ENCODE results near the gene RNF17.

The RNF17 gene

DNA sequence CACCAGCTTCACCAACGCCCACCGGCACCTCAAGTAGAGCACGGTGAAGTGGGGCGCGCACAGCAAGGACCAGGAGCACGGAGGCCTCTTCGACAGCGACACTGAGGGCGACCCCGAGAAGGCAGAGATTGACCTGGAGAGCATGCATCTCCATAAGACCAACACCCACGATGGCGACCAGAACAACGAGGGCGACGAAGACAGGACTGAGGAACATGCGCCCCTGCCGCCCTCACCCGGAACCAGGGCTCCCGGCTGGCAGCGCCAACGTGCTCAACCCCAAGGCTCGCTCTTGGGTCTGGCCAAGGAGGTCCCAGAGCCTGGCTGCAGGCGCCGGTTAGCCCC is 18.5 kb upstream of the RNF17 start:
- H3K4me1 ChIP-seq (ENCODE audit: control insufficient read depth in 2 of 2, insufficient read depth in 2 of 2, low read length in 2 of 2): no peaks in the 10 kb centered on the region
- H3K36me3 ChIP-seq (ENCODE audit: control insufficient read depth in 2 of 2, insufficient read depth in 2 of 2, low read length in 2 of 2): no peaks in the 10 kb centered on the region
- peaks cover 18 to 25% of the 10 kb centered on the region in 2 donors for H3K27me3 ChIP-seq (ENCODE audit: control insufficient read depth in 2 of 2, insufficient read depth in 2 of 2, low read length in 2 of 2)
- H3K9ac ChIP-seq (ENCODE audit: low read depth in 1 of 2, low read length in 2 of 2): no peak overlapping the region
- H3K27ac ChIP-seq (ENCODE audit: low read depth in 2 of 2, low read length in 2 of 2): no peak overlapping the region
- no peak overlapping the region for H3K4me3 ChIP-seq (ENCODE audit: low read length in 2 of 2)
- no peaks in the 10 kb centered on the region for H3K9me3 ChIP-seq (ENCODE audit: control insufficient read depth in 2 of 2, low read length in 2 of 2)

DNA sequence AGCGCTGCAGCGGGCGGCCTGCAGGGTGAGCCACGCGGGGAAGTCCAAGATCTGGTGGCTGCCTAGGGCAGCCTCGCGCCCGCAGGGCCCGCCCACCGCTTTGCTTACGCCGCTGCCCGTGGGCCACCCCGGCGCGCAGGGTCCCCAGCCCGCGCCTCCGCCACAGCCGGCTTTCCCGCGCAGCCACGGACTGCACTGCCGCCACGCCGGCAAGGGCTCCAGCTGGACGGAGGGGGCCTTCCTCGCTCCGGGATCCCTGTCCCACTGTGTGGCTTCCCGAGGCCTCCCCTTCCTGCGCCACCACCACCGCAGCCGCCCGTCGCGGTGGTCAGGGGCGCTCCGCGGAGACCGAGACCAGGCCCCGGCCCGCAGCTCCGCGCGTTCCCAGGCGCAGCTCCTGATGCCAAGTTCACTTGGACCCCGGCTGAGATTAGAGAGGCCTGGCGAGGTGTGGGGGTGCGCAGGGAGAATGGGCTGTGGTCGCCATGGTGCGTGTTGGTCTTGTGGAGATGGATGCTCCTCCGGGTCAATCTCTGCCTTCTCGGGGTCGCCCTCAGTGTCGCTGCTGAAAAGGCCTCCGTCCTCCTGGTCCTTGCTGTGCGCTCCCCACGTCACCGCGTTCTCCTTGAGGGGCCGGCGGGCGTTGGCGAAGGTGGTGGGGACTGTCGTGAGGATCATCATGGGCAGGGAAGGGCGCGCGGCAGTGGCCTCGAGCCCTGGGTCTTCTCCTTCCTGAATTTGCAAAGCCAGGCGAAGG is 17.9 kb upstream of the RNF17 start:
- Histone ChIP-seq H3K27ac (ENCODE audit: low read depth in 2 of 2, low read length in 2 of 2) (no peak overlapping the region), H3K27me3 (ENCODE audit: control insufficient read depth in 2 of 2, insufficient read depth in 2 of 2, low read length in 2 of 2) (peaks cover 18 to 25% of the 10 kb centered on the region in 2 donors), H3K36me3 (ENCODE audit: control insufficient read depth in 2 of 2, insufficient read depth in 2 of 2, low read length in 2 of 2) (no peaks in the 10 kb centered on the region), H3K4me3 (ENCODE audit: low read length in 2 of 2) (no peak overlapping the region), H3K9ac (ENCODE audit: low read depth in 1 of 2, low read length in 2 of 2) (no peak overlapping the region), H3K4me1 (ENCODE audit: control insufficient read depth in 2 of 2, insufficient read depth in 2 of 2, low read length in 2 of 2) (no peaks in the 10 kb centered on the region), H3K9me3 (ENCODE audit: control insufficient read depth in 2 of 2, low read length in 2 of 2) (no peaks in the 10 kb centered on the region)

DNA sequence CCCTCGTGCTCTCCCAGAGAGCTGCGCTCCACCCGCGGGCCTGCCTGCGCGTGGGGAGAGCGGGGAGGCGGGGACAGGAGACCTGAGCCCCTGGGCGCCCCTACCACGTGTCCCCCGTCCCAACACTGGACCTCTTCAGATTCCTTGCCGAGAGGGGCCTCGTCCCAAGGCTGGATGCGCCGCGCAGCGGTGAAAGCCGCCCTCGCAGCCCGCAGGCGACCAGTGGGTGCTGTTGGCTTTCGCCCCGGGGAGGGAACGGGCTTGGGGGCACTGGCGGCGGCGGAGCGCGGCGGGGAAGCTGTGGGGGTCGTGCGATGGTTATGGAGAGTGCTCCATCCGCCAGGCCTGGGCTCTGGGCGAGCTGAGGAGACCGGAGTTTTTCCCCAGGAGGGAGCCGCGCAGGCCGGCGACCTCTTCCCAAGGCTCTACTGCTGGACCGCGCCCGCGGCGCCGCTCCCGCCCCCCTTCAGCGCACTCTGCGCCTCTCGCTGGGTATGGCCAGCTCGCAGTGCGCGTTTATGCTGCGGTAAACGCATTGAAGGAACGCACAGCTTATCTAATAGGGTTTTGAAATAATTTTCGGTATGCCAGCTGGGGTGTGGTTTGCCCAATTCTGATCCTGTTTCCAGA is 17.2 kb upstream of the RNF17 start:
- Histone ChIP-seq H3K4me3 (ENCODE audit: low read length in 2 of 2) (peak overlapping the region in 1 of 2 donors; percentile 37), H3K4me1 (ENCODE audit: control insufficient read depth in 2 of 2, insufficient read depth in 2 of 2, low read length in 2 of 2) (no peaks in the 10 kb centered on the region), H3K27me3 (ENCODE audit: control insufficient read depth in 2 of 2, insufficient read depth in 2 of 2, low read length in 2 of 2) (peaks cover 18 to 25% of the 10 kb centered on the region in 2 donors)

DNA sequence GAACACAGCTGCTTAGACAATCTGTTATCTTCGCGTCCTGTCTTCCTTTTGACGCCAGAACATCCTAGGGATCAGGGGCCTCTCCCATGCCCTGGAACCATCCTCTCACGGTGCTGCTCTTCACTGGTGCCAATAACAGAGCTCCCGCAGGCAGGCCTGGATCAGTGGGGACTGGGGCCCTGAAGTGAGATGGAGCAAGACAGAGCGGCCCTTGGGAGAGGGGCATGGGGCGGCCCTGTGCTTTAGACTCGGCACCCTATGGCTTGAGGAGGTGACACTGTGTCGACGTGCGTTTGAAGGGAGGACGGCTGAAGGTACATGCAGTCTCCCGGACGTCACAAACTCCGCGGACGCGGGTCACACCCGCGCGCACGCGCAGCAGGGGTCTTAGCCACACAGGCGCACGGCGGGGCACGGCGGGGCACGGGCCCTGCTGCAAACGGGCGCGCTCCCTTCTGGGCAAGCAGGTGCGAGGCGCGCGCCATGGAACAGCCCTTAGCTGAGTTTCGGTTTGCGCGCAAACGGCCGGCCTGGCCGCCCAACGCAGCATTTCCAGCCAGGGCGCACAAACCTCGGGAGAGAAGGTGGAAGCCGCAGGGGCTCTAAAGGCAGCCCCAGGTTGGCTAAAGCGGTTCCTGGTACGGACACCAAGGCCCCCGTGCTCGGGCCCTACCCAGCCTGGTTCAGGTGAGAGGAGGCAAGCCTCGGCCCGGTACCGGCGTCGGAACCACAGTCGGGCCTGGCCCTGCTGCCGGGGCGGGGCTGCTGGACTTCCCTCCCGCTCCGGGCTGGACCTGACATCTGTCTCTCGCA is 16.5 kb upstream of the RNF17 start:
- Histone ChIP-seq H3K9ac (ENCODE audit: low read depth in 1 of 2, low read length in 2 of 2) (no peak overlapping the region), H3K36me3 (ENCODE audit: control insufficient read depth in 2 of 2, insufficient read depth in 2 of 2, low read length in 2 of 2) (no peaks in the 10 kb centered on the region), H3K27ac (ENCODE audit: low read depth in 2 of 2, low read length in 2 of 2) (no peak overlapping the region), H3K4me3 (ENCODE audit: low read length in 2 of 2) (peak overlapping the region in 1 of 2 donors; percentile 37), H3K27me3 (ENCODE audit: control insufficient read depth in 2 of 2, insufficient read depth in 2 of 2, low read length in 2 of 2) (peaks cover 18 to 25% of the 10 kb centered on the region in 2 donors), H3K9me3 (ENCODE audit: control insufficient read depth in 2 of 2, low read length in 2 of 2) (no peaks in the 10 kb centered on the region), H3K4me1 (ENCODE audit: control insufficient read depth in 2 of 2, insufficient read depth in 2 of 2, low read length in 2 of 2) (no peaks in the 10 kb centered on the region)

More for the DNA sequence above, 17.2 kb upstream of the RNF17 start:
- H3K36me3 ChIP-seq (ENCODE audit: control insufficient read depth in 2 of 2, insufficient read depth in 2 of 2, low read length in 2 of 2): no peaks in the 10 kb centered on the region
- no peak overlapping the region for H3K27ac ChIP-seq (ENCODE audit: low read depth in 2 of 2, low read length in 2 of 2)
- no peak overlapping the region for H3K9ac ChIP-seq (ENCODE audit: low read depth in 1 of 2, low read length in 2 of 2)
- no peaks in the 10 kb centered on the region for H3K9me3 ChIP-seq (ENCODE audit: control insufficient read depth in 2 of 2, low read length in 2 of 2)

DNA sequence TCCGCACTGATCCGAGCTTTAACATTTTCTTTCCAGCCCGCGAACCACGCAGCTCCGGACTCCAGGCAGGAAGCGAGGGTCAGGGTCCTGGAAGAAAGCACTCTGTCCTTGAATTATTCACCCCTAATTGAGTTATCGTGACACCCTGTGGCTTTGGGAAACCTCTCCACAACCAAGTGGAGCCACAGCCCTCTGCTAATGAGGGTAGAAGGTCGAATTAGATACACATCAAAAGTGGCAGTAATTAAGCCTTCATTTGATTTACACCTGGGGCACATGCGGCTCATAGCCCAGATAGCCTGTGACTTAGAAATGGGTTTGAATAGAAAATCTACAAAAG is 15.9 kb upstream of the RNF17 start:
- H3K4me3 ChIP-seq (ENCODE audit: low read length in 2 of 2): peak overlapping the region in 1 of 2 donors; percentile 37
- peaks cover 18 to 25% of the 10 kb centered on the region in 2 donors for H3K27me3 ChIP-seq (ENCODE audit: control insufficient read depth in 2 of 2, insufficient read depth in 2 of 2, low read length in 2 of 2)
- no peaks in the 10 kb centered on the region for H3K9me3 ChIP-seq (ENCODE audit: control insufficient read depth in 2 of 2, low read length in 2 of 2)
- no peak overlapping the region for H3K9ac ChIP-seq (ENCODE audit: low read depth in 1 of 2, low read length in 2 of 2)
- no peak overlapping the region for H3K27ac ChIP-seq (ENCODE audit: low read depth in 2 of 2, low read length in 2 of 2)
- H3K4me1 ChIP-seq (ENCODE audit: control insufficient read depth in 2 of 2, insufficient read depth in 2 of 2, low read length in 2 of 2): no peaks in the 10 kb centered on the region
- no peaks in the 10 kb centered on the region for H3K36me3 ChIP-seq (ENCODE audit: control insufficient read depth in 2 of 2, insufficient read depth in 2 of 2, low read length in 2 of 2)

DNA sequence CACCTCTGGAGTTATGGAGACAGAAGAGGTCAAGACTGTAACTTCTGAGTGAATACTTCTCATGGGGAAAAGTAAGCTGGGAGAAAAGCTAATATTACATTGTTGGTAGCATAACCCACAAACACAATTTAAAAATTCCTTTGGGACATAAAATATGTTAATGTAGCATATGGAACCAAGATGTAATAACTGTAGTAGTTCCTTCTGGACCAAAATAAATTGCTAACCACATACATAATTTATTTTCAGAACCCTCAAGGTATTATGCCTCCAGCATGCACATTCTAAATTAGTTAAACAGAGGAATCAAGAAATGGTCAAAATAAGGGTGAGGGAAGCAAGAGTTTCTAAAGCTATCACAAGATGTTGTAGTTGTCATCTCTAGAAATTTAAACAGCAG is 4.8 kb upstream of the RNF17 start:
- Histone ChIP-seq H3K4me3 (ENCODE audit: low read length in 2 of 2) (no peak overlapping the region), H3K27ac (ENCODE audit: low read depth in 2 of 2, low read length in 2 of 2) (no peak overlapping the region), H3K36me3 (ENCODE audit: control insufficient read depth in 2 of 2, insufficient read depth in 2 of 2, low read length in 2 of 2) (no peaks in the 10 kb centered on the region), H3K9ac (ENCODE audit: low read depth in 1 of 2, low read length in 2 of 2) (no peak overlapping the region), H3K27me3 (ENCODE audit: control insufficient read depth in 2 of 2, insufficient read depth in 2 of 2, low read length in 2 of 2) (no peaks in the 10 kb centered on the region), H3K9me3 (ENCODE audit: control insufficient read depth in 2 of 2, low read length in 2 of 2) (no peaks in the 10 kb centered on the region), H3K4me1 (ENCODE audit: control insufficient read depth in 2 of 2, insufficient read depth in 2 of 2, low read length in 2 of 2) (no peaks in the 10 kb centered on the region)

DNA sequence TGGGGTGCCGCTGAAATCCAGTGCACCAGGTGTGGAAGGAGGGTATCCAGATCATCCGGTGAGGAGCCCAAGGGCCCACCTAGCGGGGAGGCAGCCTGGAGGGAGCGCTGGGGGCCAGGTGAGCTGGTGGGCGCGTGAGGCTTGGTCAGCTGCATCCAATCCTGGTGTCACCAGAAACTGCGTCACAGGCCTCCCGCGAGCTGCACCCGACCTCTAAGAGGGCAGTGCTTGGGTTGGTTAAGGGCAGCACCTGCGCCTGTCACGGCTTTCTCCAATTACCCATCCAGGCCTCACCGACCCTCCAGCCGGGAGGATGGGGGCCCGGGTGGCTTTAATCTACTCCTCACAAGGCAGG is 284 bp downstream of the RNF17 start:
- H3K9ac ChIP-seq (ENCODE audit: low read depth in 1 of 2, low read length in 2 of 2): no peak overlapping the region
- H3K4me1 ChIP-seq (ENCODE audit: control insufficient read depth in 2 of 2, insufficient read depth in 2 of 2, low read length in 2 of 2): no peaks in the 10 kb centered on the region
- no peaks in the 10 kb centered on the region for H3K36me3 ChIP-seq (ENCODE audit: control insufficient read depth in 2 of 2, insufficient read depth in 2 of 2, low read length in 2 of 2)
- H3K4me3 ChIP-seq (ENCODE audit: low read length in 2 of 2): no peak overlapping the region
- H3K9me3 ChIP-seq (ENCODE audit: control insufficient read depth in 2 of 2, low read length in 2 of 2): no peaks in the 10 kb centered on the region
- no peak overlapping the region for H3K27ac ChIP-seq (ENCODE audit: low read depth in 2 of 2, low read length in 2 of 2)
- no peaks in the 10 kb centered on the region for H3K27me3 ChIP-seq (ENCODE audit: control insufficient read depth in 2 of 2, insufficient read depth in 2 of 2, low read length in 2 of 2)

DNA sequence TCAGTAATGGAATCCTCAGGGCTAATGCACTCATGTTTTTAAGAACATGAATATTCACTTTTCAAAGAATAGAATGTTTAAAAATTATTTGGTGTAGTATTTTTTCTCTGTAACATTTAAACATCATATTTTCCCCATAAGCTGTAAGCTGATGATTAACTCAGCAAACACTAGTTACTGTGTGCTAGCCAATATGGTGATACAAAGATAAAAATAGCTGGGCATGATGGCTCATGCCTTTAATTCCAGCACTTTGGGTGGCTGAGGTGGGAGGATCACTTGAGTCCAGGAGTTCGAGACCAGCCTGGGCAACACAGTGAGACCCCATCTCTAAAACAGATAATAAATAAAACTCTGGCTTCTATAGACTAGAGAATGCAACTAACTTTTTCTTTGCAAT is 13.2 kb downstream of the RNF17 start:
- Histone ChIP-seq H3K36me3 (ENCODE audit: control insufficient read depth in 2 of 2, insufficient read depth in 2 of 2, low read length in 2 of 2) (no peaks in the 10 kb centered on the region), H3K9ac (ENCODE audit: low read depth in 1 of 2, low read length in 2 of 2) (no peak overlapping the region), H3K4me3 (ENCODE audit: low read length in 2 of 2) (no peak overlapping the region), H3K4me1 (ENCODE audit: control insufficient read depth in 2 of 2, insufficient read depth in 2 of 2, low read length in 2 of 2) (no peaks in the 10 kb centered on the region), H3K27me3 (ENCODE audit: control insufficient read depth in 2 of 2, insufficient read depth in 2 of 2, low read length in 2 of 2) (no peaks in the 10 kb centered on the region), H3K9me3 (ENCODE audit: control insufficient read depth in 2 of 2, low read length in 2 of 2) (no peaks in the 10 kb centered on the region), H3K27ac (ENCODE audit: low read depth in 2 of 2, low read length in 2 of 2) (no peak overlapping the region)

DNA sequence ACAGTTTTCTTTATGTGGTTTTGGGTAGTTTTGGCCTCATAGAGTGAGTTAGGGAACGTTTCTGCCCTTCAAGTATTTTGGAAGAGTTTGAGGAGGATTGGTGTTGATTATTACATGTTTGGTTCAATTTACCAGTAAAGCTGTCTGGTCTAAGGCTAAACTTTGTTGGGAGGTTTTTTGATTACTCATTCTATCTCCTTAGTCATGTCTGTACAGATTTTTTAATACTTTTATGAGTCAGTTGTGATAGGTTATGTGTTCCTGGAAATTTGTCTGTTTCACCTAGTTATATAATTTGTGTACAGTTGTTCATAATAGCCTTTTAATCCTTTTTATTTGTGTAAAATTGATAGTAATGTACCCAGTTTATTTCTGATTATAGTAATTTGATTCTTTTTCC is 20.4 kb downstream of the RNF17 start:
- Histone ChIP-seq H3K9me3 (ENCODE audit: control insufficient read depth in 2 of 2, low read length in 2 of 2) (no peaks in the 10 kb centered on the region), H3K4me1 (ENCODE audit: control insufficient read depth in 2 of 2, insufficient read depth in 2 of 2, low read length in 2 of 2) (no peaks in the 10 kb centered on the region), H3K4me3 (ENCODE audit: low read length in 2 of 2) (no peak overlapping the region), H3K9ac (ENCODE audit: low read depth in 1 of 2, low read length in 2 of 2) (no peak overlapping the region), H3K27me3 (ENCODE audit: control insufficient read depth in 2 of 2, insufficient read depth in 2 of 2, low read length in 2 of 2) (peaks cover 3 to 4% of the 10 kb centered on the region in 2 donors), H3K36me3 (ENCODE audit: control insufficient read depth in 2 of 2, insufficient read depth in 2 of 2, low read length in 2 of 2) (no peaks in the 10 kb centered on the region), H3K27ac (ENCODE audit: low read depth in 2 of 2, low read length in 2 of 2) (no peak overlapping the region)

DNA sequence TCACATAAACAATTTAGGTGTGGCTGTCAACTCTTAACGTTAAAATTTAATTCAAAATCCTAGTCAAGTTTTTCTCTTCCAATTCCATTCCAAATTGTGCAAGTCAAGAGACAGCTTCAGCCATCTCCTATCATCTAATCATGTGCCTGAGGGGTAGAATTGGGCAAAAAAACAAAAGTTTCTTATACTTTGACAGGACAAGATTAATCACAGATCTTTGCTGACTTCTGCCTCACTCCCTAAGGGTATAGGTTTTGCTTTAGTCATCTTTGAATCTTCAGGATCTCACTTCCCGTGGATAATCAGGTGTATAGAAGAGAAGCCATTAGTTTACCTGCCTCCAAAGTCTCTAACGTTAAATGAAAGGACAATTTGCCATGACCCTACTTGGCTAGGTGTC is 24.6 kb downstream of the RNF17 start:
- Histone ChIP-seq H3K36me3 (ENCODE audit: control insufficient read depth in 2 of 2, insufficient read depth in 2 of 2, low read length in 2 of 2) (no peaks in the 10 kb centered on the region), H3K4me1 (ENCODE audit: control insufficient read depth in 2 of 2, insufficient read depth in 2 of 2, low read length in 2 of 2) (no peaks in the 10 kb centered on the region), H3K27ac (ENCODE audit: low read depth in 2 of 2, low read length in 2 of 2) (no peak overlapping the region), H3K27me3 (ENCODE audit: control insufficient read depth in 2 of 2, insufficient read depth in 2 of 2, low read length in 2 of 2) (peaks cover 3 to 4% of the 10 kb centered on the region in 2 donors), H3K9me3 (ENCODE audit: control insufficient read depth in 2 of 2, low read length in 2 of 2) (no peaks in the 10 kb centered on the region), H3K4me3 (ENCODE audit: low read length in 2 of 2) (no peak overlapping the region), H3K9ac (ENCODE audit: low read depth in 1 of 2, low read length in 2 of 2) (no peak overlapping the region)

Measured in mucosa of rectum (tissue), 2 donors.